A549 (cell line): Measurements from ENCODE around the gene DPEP3.

Source experiments
- CEBPB ChIP-seq, 2 experiments: fragments of >200 bp in 1 of 2; sonication (Bioruptor Twin) in 1 of 2; formaldehyde crosslinking in 1 of 2; IDR thresholded peaks; 2 replicates each; pipeline ENCODE4 v1.6.1; 2012 to 2016
- CHD2 ChIP-seq: fragments of 150-350 bp; IDR thresholded peaks from 2 replicates; pipeline ENCODE4 v1.6.1; 2014; ENCODE audit warnings: low read length; ENCODE audit not compliant: partially characterized antibody
- EP300 ChIP-seq, 2 experiments: fragments of >200 bp; sonication (Bioruptor Twin); formaldehyde crosslinking; IDR thresholded peaks; 2 replicates in 1 of 2; 3 replicates in 1 of 2; pipeline ENCODE4 v1.6.1; 2016 to 2017
- POLR2A ChIP-seq: IDR thresholded peaks from 2 replicates; pipeline ENCODE4 v1.6.1; 2012; ENCODE audit warnings: mild to moderate bottlenecking, low read length
- POLR2AphosphoS2 ChIP-seq: conservative IDR thresholded peaks from 2 replicates; pipeline ENCODE4 v1.6.1; 2012; ENCODE audit warnings: low read length, improper control_type of control experiment, inconsistent platforms
- RAD21 ChIP-seq, 2 experiments: fragments of >200 bp in 1 of 2; sonication (Bioruptor Twin) in 1 of 2; formaldehyde crosslinking in 1 of 2; IDR thresholded peaks in 1 of 2; conservative IDR thresholded peaks in 1 of 2; 2 replicates in 1 of 2; 3 replicates in 1 of 2; pipeline ENCODE4 v1.6.1; 2012 to 2018; ENCODE audit warnings: inconsistent platforms in 1 of 2
- RARB ChIP-seq: fragments of 250-450 bp; sonication (Bioruptor Pico); IDR thresholded peaks from 2 replicates; pipeline ENCODE4 v1.8.0; 2021; ENCODE audit warnings: mild to moderate bottlenecking, moderate library complexity
- TP53 ChIP-seq: fragments of 250-450 bp; sonication (Bioruptor Pico); IDR thresholded peaks from 2 replicates; pipeline ENCODE4 v1.5.0; 2021; ENCODE audit warnings: mild to moderate bottlenecking, moderate library complexity
- ZSCAN20 ChIP-seq: fragments of 250-450 bp; sonication (Bioruptor Pico); IDR thresholded peaks from 2 replicates; pipeline ENCODE4 v1.8.0; 2022; ENCODE audit warnings: mild to moderate bottlenecking, moderate library complexity
- TF ChIP-seq, protein P1 (sequence below): fragments of 250-450 bp; sonication (Bioruptor Pico); IDR thresholded peaks from 2 replicates; pipeline ENCODE4 v1.5.0; 2020; ENCODE audit warnings: low read depth, mild to moderate bottlenecking, moderate library complexity
- TF ChIP-seq, protein P2 (sequence below): IDR thresholded peaks from 2 replicates; pipeline ENCODE4 v1.6.1; 2012
- TF ChIP-seq, protein P3 (sequence below): fragments of >200 bp; sonication (Bioruptor Twin); formaldehyde crosslinking; IDR thresholded peaks from 3 replicates; pipeline ENCODE4 v1.5.1; 2016
- TF ChIP-seq, protein P4 (sequence below): fragments of 200-600 bp; sonication (generic); IDR thresholded peaks from 2 replicates; pipeline ENCODE4 v1.6.1; 2016; ENCODE audit warnings: antibody characterized with exemption, mild to moderate bottlenecking, moderate library complexity
- TF ChIP-seq, protein P5 (sequence below): fragments of 450-650 bp; IDR thresholded peaks from 2 replicates; pipeline ENCODE4 v1.6.1; 2014; ENCODE audit warnings: antibody characterized with exemption

DNA sequence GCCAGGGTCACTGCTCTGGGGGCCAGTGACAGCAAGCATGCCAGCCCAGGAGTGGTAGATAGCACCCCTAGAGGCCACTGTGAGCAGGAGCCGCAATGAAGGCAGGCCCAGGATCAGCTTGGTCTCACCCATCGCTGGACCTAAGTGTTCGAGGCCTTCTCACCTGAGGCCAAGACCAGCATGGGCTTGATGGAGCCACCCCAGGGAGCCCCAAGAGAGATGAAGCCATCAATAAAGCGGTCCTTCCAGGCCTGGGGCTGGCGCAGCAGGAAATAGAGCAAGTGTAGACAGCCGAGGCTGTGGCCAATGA lies 38.1 kb downstream of the DPEP3 start:
- no peak for TF ChIP-seq POLR2A
- no peak for TF ChIP-seq ZSCAN20 (CRISPR knock-in tag)
- no peak for TF ChIP-seq TP53
- peak; percentile 33 to 47; a peak in 3 of 5 replicates for TF ChIP-seq RAD21 (conservative IDR thresholded peaks at IDR 0.05 in 1 of 2, IDR thresholded peaks at IDR 0.05 in 1 of 2)
- TF ChIP-seq, protein P1, sequence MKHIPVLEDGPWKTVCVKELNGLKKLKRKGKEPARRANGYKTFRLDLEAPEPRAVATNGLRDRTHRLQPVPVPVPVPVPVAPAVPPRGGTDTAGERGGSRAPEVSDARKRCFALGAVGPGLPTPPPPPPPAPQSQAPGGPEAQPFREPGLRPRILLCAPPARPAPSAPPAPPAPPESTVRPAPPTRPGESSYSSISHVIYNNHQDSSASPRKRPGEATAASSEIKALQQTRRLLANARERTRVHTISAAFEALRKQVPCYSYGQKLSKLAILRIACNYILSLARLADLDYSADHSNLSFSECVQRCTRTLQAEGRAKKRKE (CRISPR knock-in tag) = no peak
- TF ChIP-seq, protein P2, sequence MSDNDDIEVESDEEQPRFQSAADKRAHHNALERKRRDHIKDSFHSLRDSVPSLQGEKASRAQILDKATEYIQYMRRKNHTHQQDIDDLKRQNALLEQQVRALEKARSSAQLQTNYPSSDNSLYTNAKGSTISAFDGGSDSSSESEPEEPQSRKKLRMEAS = 0 out of 2 replicates have a peak, but pooled peaks have one; percentile 25
- no peak for TF ChIP-seq POLR2AphosphoS2
- TF ChIP-seq RARB (CRISPR knock-in tag) = no peak
- TF ChIP-seq, protein P3, sequence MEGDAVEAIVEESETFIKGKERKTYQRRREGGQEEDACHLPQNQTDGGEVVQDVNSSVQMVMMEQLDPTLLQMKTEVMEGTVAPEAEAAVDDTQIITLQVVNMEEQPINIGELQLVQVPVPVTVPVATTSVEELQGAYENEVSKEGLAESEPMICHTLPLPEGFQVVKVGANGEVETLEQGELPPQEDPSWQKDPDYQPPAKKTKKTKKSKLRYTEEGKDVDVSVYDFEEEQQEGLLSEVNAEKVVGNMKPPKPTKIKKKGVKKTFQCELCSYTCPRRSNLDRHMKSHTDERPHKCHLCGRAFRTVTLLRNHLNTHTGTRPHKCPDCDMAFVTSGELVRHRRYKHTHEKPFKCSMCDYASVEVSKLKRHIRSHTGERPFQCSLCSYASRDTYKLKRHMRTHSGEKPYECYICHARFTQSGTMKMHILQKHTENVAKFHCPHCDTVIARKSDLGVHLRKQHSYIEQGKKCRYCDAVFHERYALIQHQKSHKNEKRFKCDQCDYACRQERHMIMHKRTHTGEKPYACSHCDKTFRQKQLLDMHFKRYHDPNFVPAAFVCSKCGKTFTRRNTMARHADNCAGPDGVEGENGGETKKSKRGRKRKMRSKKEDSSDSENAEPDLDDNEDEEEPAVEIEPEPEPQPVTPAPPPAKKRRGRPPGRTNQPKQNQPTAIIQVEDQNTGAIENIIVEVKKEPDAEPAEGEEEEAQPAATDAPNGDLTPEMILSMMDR = peak; percentile 55
- no peak for TF ChIP-seq CEBPB (IDR thresholded peaks at IDR 0.05)
- TF ChIP-seq CHD2 = no peak
- TF ChIP-seq, protein P4, sequence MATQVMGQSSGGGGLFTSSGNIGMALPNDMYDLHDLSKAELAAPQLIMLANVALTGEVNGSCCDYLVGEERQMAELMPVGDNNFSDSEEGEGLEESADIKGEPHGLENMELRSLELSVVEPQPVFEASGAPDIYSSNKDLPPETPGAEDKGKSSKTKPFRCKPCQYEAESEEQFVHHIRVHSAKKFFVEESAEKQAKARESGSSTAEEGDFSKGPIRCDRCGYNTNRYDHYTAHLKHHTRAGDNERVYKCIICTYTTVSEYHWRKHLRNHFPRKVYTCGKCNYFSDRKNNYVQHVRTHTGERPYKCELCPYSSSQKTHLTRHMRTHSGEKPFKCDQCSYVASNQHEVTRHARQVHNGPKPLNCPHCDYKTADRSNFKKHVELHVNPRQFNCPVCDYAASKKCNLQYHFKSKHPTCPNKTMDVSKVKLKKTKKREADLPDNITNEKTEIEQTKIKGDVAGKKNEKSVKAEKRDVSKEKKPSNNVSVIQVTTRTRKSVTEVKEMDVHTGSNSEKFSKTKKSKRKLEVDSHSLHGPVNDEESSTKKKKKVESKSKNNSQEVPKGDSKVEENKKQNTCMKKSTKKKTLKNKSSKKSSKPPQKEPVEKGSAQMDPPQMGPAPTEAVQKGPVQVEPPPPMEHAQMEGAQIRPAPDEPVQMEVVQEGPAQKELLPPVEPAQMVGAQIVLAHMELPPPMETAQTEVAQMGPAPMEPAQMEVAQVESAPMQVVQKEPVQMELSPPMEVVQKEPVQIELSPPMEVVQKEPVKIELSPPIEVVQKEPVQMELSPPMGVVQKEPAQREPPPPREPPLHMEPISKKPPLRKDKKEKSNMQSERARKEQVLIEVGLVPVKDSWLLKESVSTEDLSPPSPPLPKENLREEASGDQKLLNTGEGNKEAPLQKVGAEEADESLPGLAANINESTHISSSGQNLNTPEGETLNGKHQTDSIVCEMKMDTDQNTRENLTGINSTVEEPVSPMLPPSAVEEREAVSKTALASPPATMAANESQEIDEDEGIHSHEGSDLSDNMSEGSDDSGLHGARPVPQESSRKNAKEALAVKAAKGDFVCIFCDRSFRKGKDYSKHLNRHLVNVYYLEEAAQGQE = no peak
- TF ChIP-seq, protein P5, sequence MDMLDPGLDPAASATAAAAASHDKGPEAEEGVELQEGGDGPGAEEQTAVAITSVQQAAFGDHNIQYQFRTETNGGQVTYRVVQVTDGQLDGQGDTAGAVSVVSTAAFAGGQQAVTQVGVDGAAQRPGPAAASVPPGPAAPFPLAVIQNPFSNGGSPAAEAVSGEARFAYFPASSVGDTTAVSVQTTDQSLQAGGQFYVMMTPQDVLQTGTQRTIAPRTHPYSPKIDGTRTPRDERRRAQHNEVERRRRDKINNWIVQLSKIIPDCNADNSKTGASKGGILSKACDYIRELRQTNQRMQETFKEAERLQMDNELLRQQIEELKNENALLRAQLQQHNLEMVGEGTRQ = no peak
- no peak for TF ChIP-seq EP300 (IDR thresholded peaks at IDR 0.05)
